HUES64 (cell line): ENCODE data around the gene FAM216B. TPM values are rescaled to one million over a fixed set of nuclear protein-coding genes. Genes with fewer than 3 reads are reported as not detected.

Source experiments
- H3K27ac ChIP-seq: 2 replicates; pipeline ENCODE4 v1.7.0; 2013; ENCODE audit warnings: low read depth, low read length, inconsistent platforms
- H3K27me3 ChIP-seq: 2 replicates; pipeline ENCODE4 v1.6.1; 2013; ENCODE audit warnings: mild to moderate bottlenecking, low read length; ENCODE audit not compliant: insufficient read depth
- H3K36me3 ChIP-seq: 2 replicates; pipeline ENCODE4 v1.6.1; 2013; ENCODE audit warnings: mild to moderate bottlenecking, low read length; ENCODE audit not compliant: insufficient read depth
- H3K4me1 ChIP-seq: 2 replicates; pipeline ENCODE4 v1.6.1; 2013; ENCODE audit warnings: mild to moderate bottlenecking, low read length, moderate library complexity; ENCODE audit not compliant: insufficient read depth
- H3K4me3 ChIP-seq: 2 replicates; pipeline ENCODE4 v1.5.1; 2013; ENCODE audit warnings: mild to moderate bottlenecking, low read length, moderate library complexity
- H3K9ac ChIP-seq: 2 replicates; pipeline ENCODE4 v1.6.1; 2013; ENCODE audit warnings: mild to moderate bottlenecking, low read depth, low read length
- H3K9me3 ChIP-seq: 2 replicates; pipeline ENCODE4 v1.6.1; 2013; ENCODE audit warnings: low read depth, low read length; ENCODE audit not compliant: insufficient read depth
- WGBS: fragments of 150-250, 120-280 bp; methylation state at CpG from one replicate; pipeline ENCODE4 v1.1.7; 2013; ENCODE audit warnings: missing lambda C conversion rate; 5-methylcytosine and 5-hydroxymethylcytosine counted together
- polyA plus RNA-seq, 2 experiments: library from polyadenylated mRNA; stranded (reverse); fragments of 50-300 nt; gene quantifications; one replicate each; pipeline ENCODE4 v1.2.3, GENCODE V29; 2013

Gene FAM216B
- polyA plus RNA-seq (2013, experiment 1 of 2) = not detected
- not detected for polyA plus RNA-seq (2013, experiment 2 of 2)

GRCh38 chr13:42781352-42781751 is at the start of gene FAM216B:
Gene FAM216B, plus strand, starts transcription at chr13:42781584. Its CDS starts 2,484 bp downstream, at chr13:42784068.
- Histone ChIP-seq H3K27me3 (no peaks in the 10 kb centered on the region), H3K36me3 (no peaks in the 10 kb centered on the region), H3K27ac (no peak within 1 kb of the TSS), H3K4me3 (no peak within 1 kb of the TSS), H3K9me3 (no peaks in the 10 kb centered on the region), H3K4me1 (no peaks in the 10 kb centered on the region), H3K9ac (no peak within 1 kb of the TSS)
- 100% methylated on average over 3 of the region's 3 CpGs for WGBS

- peaks cover 51% of the 10 kb centered on the region for H3K4me1 ChIP-seq
- H3K4me3 ChIP-seq = no peak overlapping the region
- no peaks in the 10 kb centered on the region for H3K9me3 ChIP-seq
- H3K27ac ChIP-seq = peak overlapping the region; percentile 17; the same call in 1 of the 2 replicates
- H3K36me3 ChIP-seq = no peaks in the 10 kb centered on the region
- H3K27me3 ChIP-seq = no peaks in the 10 kb centered on the region
- H3K9ac ChIP-seq = no peak overlapping the region
Observed at GRCh38 chr13:42732073-42732472, 49.3 kb upstream of the FAM216B start.

- Histone ChIP-seq H3K9ac (no peak overlapping the region), H3K27me3 (no peaks in the 10 kb centered on the region), H3K4me1 (peaks cover 51% of the 10 kb centered on the region), H3K9me3 (no peaks in the 10 kb centered on the region), H3K36me3 (no peaks in the 10 kb centered on the region), H3K27ac (no peak overlapping the region; the same call in 1 of the 2 replicates), H3K4me3 (no peak overlapping the region)
- 92% methylated on average over 2 of the region's 2 CpGs for WGBS
Observed at GRCh38 chr13:42733046-42733445, 48.3 kb upstream of the FAM216B start.

- WGBS = 94% methylated on average over 3 of the region's 3 CpGs
- no peaks in the 10 kb centered on the region for H3K36me3 ChIP-seq
- no peak overlapping the region for H3K4me3 ChIP-seq
- no peak overlapping the region for H3K9ac ChIP-seq
- H3K27me3 ChIP-seq = no peaks in the 10 kb centered on the region
- no peak overlapping the region for H3K27ac ChIP-seq
- H3K4me1 ChIP-seq = peaks cover 38% of the 10 kb centered on the region
- no peaks in the 10 kb centered on the region for H3K9me3 ChIP-seq
Observed at GRCh38 chr13:42735010-42735409, 46.4 kb upstream of the FAM216B start.

- WGBS = no CpG with 5 or more reads among the region's 1 CpG
- H3K27ac ChIP-seq = no peak overlapping the region
- H3K9me3 ChIP-seq = no peaks in the 10 kb centered on the region
- H3K4me3 ChIP-seq = no peak overlapping the region
- H3K36me3 ChIP-seq = no peaks in the 10 kb centered on the region
- no peaks in the 10 kb centered on the region for H3K27me3 ChIP-seq
- no peak overlapping the region for H3K9ac ChIP-seq
- H3K4me1 ChIP-seq = no peaks in the 10 kb centered on the region
Observed at GRCh38 chr13:42740753-42741152, 40.6 kb upstream of the FAM216B start.

- H3K36me3 ChIP-seq = no peaks in the 10 kb centered on the region
- no peak overlapping the region for H3K27ac ChIP-seq
Observed at GRCh38 chr13:42741914-42742313, 39.5 kb upstream of the FAM216B start.

GRCh38 chr13:42745655-42746054 is 35.7 kb upstream of the FAM216B start:
- H3K9me3 ChIP-seq = no peaks in the 10 kb centered on the region
- H3K27ac ChIP-seq = no peak overlapping the region
- over 99% methylated on average over 6 of the region's 6 CpGs for WGBS
- no peak overlapping the region for H3K4me3 ChIP-seq
- no peak overlapping the region for H3K9ac ChIP-seq
- no peaks in the 10 kb centered on the region for H3K36me3 ChIP-seq
- no peaks in the 10 kb centered on the region for H3K4me1 ChIP-seq
- H3K27me3 ChIP-seq = no peaks in the 10 kb centered on the region

More at GRCh38 chr13:42741914-42742313, 39.5 kb upstream of the FAM216B start:
- 93% methylated on average over 2 of the region's 2 CpGs for WGBS
- Histone ChIP-seq H3K9ac (no peak overlapping the region), H3K4me1 (no peaks in the 10 kb centered on the region), H3K27me3 (no peaks in the 10 kb centered on the region), H3K4me3 (no peak overlapping the region), H3K9me3 (no peaks in the 10 kb centered on the region)

GRCh38 chr13:42746866-42747265 is 34.5 kb upstream of the FAM216B start:
- 98% methylated on average over 2 of the region's 2 CpGs for WGBS
- Histone ChIP-seq H3K27me3 (no peaks in the 10 kb centered on the region), H3K4me3 (no peak overlapping the region), H3K9me3 (no peaks in the 10 kb centered on the region), H3K4me1 (no peaks in the 10 kb centered on the region), H3K9ac (no peak overlapping the region), H3K27ac (no peak overlapping the region), H3K36me3 (no peaks in the 10 kb centered on the region)

- no peak overlapping the region for H3K27ac ChIP-seq
- no peaks in the 10 kb centered on the region for H3K9me3 ChIP-seq
- no peaks in the 10 kb centered on the region for H3K27me3 ChIP-seq
- H3K36me3 ChIP-seq = no peaks in the 10 kb centered on the region
- no peaks in the 10 kb centered on the region for H3K4me1 ChIP-seq
- WGBS = 88% methylated on average over 4 of the region's 4 CpGs
- H3K9ac ChIP-seq = no peak overlapping the region
- no peak overlapping the region for H3K4me3 ChIP-seq
Observed at GRCh38 chr13:42747399-42747873, 33.9 kb upstream of the FAM216B start.

- no peak overlapping the region for H3K4me3 ChIP-seq
- H3K9me3 ChIP-seq = no peaks in the 10 kb centered on the region
- H3K4me1 ChIP-seq = no peaks in the 10 kb centered on the region
- H3K27ac ChIP-seq = no peak overlapping the region
- no peak overlapping the region for H3K9ac ChIP-seq
- no peaks in the 10 kb centered on the region for H3K36me3 ChIP-seq
- 70% methylated on average over 5 of the region's 5 CpGs for WGBS
- H3K27me3 ChIP-seq = no peaks in the 10 kb centered on the region
Observed at GRCh38 chr13:42750794-42751193, 30.6 kb upstream of the FAM216B start.

GRCh38 chr13:42751693-42752092 is 29.7 kb upstream of the FAM216B start:
- no peak overlapping the region for H3K9ac ChIP-seq
- WGBS = 100% methylated on average over 1 of the region's 3 CpGs
- no peaks in the 10 kb centered on the region for H3K9me3 ChIP-seq
- no peaks in the 10 kb centered on the region for H3K4me1 ChIP-seq
- no peak overlapping the region for H3K4me3 ChIP-seq
- no peaks in the 10 kb centered on the region for H3K27me3 ChIP-seq
- H3K27ac ChIP-seq = no peak overlapping the region
- H3K36me3 ChIP-seq = no peaks in the 10 kb centered on the region

- no peaks in the 10 kb centered on the region for H3K36me3 ChIP-seq
- no peaks in the 10 kb centered on the region for H3K27me3 ChIP-seq
- WGBS = 95% methylated on average over 2 of the region's 2 CpGs
Observed at GRCh38 chr13:42752731-42753130, 28.7 kb upstream of the FAM216B start.

More at GRCh38 chr13:42752731-42753130, 28.7 kb upstream of the FAM216B start:
- Histone ChIP-seq H3K4me1 (no peaks in the 10 kb centered on the region), H3K4me3 (no peak overlapping the region), H3K9me3 (no peaks in the 10 kb centered on the region), H3K27ac (no peak overlapping the region), H3K9ac (no peak overlapping the region)
